Measurements from ENCODE around the gene ZBTB20.

ZBTB20 gene

GRCh38 chr3:114478801-114479200 is 668.3 kb downstream of the ZBTB20 start:
- no peak for DNase-seq (ENCODE audit: low read depth)

- no peak for DNase-seq (ENCODE audit: low read depth)
Measured at GRCh38 chr3:114476511-114476910, 670.6 kb downstream of the ZBTB20 start.

- DNase-seq (ENCODE audit: low read depth), result no peak
Measured at GRCh38 chr3:114471478-114471877, 675.6 kb downstream of the ZBTB20 start.

- DNase-seq (ENCODE audit: low read depth), result no peak
Measured at GRCh38 chr3:114469070-114469469, 678.0 kb downstream of the ZBTB20 start.

- no peak for DNase-seq (ENCODE audit: low read depth)
Measured at GRCh38 chr3:114466816-114467215, 680.3 kb downstream of the ZBTB20 start.

GRCh38 chr3:114466251-114466650 is 680.8 kb downstream of the ZBTB20 start:
- no peak for DNase-seq (ENCODE audit: low read depth)

GRCh38 chr3:114464548-114464947 is 682.5 kb downstream of the ZBTB20 start:
- DNase-seq (ENCODE audit: low read depth), result no peak

GRCh38 chr3:114462750-114463149 is 684.3 kb downstream of the ZBTB20 start:
- no peak for DNase-seq (ENCODE audit: low read depth)

GRCh38 chr3:114460459-114460858 is 686.6 kb downstream of the ZBTB20 start:
- DNase-seq (ENCODE audit: low read depth), result no peak

- no peak for DNase-seq (ENCODE audit: low read depth)
Measured at GRCh38 chr3:114456742-114457141, 690.3 kb downstream of the ZBTB20 start.

- no peak for DNase-seq (ENCODE audit: low read depth)
Measured at GRCh38 chr3:114455432-114455831, 691.7 kb downstream of the ZBTB20 start.

- no peak for DNase-seq (ENCODE audit: low read depth)
Measured at GRCh38 chr3:114454551-114455251, 692.4 kb downstream of the ZBTB20 start.

- no peak for DNase-seq (ENCODE audit: low read depth)
Measured at GRCh38 chr3:114453361-114453780, 693.7 kb downstream of the ZBTB20 start.

- no peak for DNase-seq (ENCODE audit: low read depth)
Measured at GRCh38 chr3:114452937-114453336, 694.2 kb downstream of the ZBTB20 start.

- DNase-seq (ENCODE audit: low read depth), result no peak
Measured at GRCh38 chr3:114452256-114452655, 694.8 kb downstream of the ZBTB20 start.

GRCh38 chr3:114451561-114452018 is 695.5 kb downstream of the ZBTB20 start:
- DNase-seq (ENCODE audit: low read depth), result no peak

- no peak for DNase-seq (ENCODE audit: low read depth)
Measured at GRCh38 chr3:114451051-114451451, 696.0 kb downstream of the ZBTB20 start.

- DNase-seq (ENCODE audit: low read depth), result no peak
Measured at GRCh38 chr3:114450008-114450596, 697.0 kb downstream of the ZBTB20 start.

- no peak for DNase-seq (ENCODE audit: low read depth)
Measured at GRCh38 chr3:114449271-114450007, 697.6 kb downstream of the ZBTB20 start.

GRCh38 chr3:114447950-114448479 is 699.1 kb downstream of the ZBTB20 start:
- DNase-seq (ENCODE audit: low read depth), result no peak

- DNase-seq (ENCODE audit: low read depth), result no peak
Measured at GRCh38 chr3:114447545-114447944, 699.5 kb downstream of the ZBTB20 start.

- no peak for DNase-seq (ENCODE audit: low read depth)
Measured at GRCh38 chr3:114446600-114446999, 700.5 kb downstream of the ZBTB20 start.

- no peak for DNase-seq (ENCODE audit: low read depth)
Measured at GRCh38 chr3:114445233-114445632, 701.9 kb downstream of the ZBTB20 start.

Measured in fibroblast of the conjunctiva (primary cell).